Mesenchymal stem cell (in vitro differentiated cells and primary cell): Measurements from ENCODE around the gene MFSD1.
A peak's percentile ranks its signal among the peaks of the same experiment; 100 is the strongest.

ENCODE experiments used
- DNase-seq: peaks from one replicate; pipeline ENCODE4 v3.0.0-alpha.2; 2013
- H2AFZ ChIP-seq: one replicate; pipeline ENCODE4 v1.6.1; 2013; ENCODE audit warnings: low read depth, mild to moderate bottlenecking, control low read depth, inconsistent platforms, low read length, moderate library complexity
- H2AK5ac ChIP-seq: 2 replicates; pipeline ENCODE4 v1.6.1; 2013; ENCODE audit warnings: low read length, moderate library complexity, mild to moderate bottlenecking, inconsistent platforms; ENCODE audit not compliant: severe bottlenecking
- H2BK120ac ChIP-seq: one replicate; pipeline ENCODE4 v1.6.1; 2013; ENCODE audit warnings: low read depth, mild to moderate bottlenecking, inconsistent platforms, low read length, moderate library complexity
- H2BK12ac ChIP-seq, 2 experiments: one replicate each; pipeline ENCODE4 v1.6.1; 2013; ENCODE audit warnings: inconsistent platforms in 2 of 2, low read length in 2 of 2, mild to moderate bottlenecking in 2 of 2, moderate library complexity in 2 of 2, control low read depth in 1 of 2
- H2BK15ac ChIP-seq: one replicate; pipeline ENCODE4 v1.6.1; 2013; ENCODE audit warnings: mild to moderate bottlenecking, low read depth, inconsistent platforms; ENCODE audit not compliant: poor library complexity, severe bottlenecking
- H2BK5ac ChIP-seq: 2 replicates; pipeline ENCODE4 v1.6.1; 2013; ENCODE audit warnings: low read depth, mild to moderate bottlenecking, low read length, control low read depth, inconsistent platforms; ENCODE audit not compliant: poor library complexity, severe bottlenecking
- H3K14ac ChIP-seq, 2 experiments: one replicate each; pipeline ENCODE4 v1.6.1; 2013; ENCODE audit warnings: inconsistent platforms in 2 of 2, low read length in 2 of 2, control low read depth in 1 of 2, mild to moderate bottlenecking in 1 of 2, moderate library complexity in 1 of 2
- H3K18ac ChIP-seq, 2 experiments: one replicate each; pipeline ENCODE4 v1.6.1; 2013; ENCODE audit warnings: inconsistent platforms in 2 of 2, low read length in 2 of 2, control low read depth in 1 of 2, low read depth in 1 of 2, mild to moderate bottlenecking in 1 of 2
- H3K23ac ChIP-seq, 2 experiments: one replicate each; pipeline ENCODE4 v1.6.1; 2013; ENCODE audit warnings: inconsistent platforms in 2 of 2, low read length in 2 of 2, mild to moderate bottlenecking in 2 of 2, moderate library complexity in 2 of 2, control low read depth in 1 of 2
- H3K27ac ChIP-seq: 2 replicates; pipeline ENCODE4 v1.5.1; 2013; ENCODE audit warnings: mild to moderate bottlenecking, moderate library complexity, low read length, control low read depth, inconsistent platforms; ENCODE audit not compliant: poor library complexity, severe bottlenecking
- H3K27me3 ChIP-seq, 2 experiments: 2 replicates each; pipeline versions ENCODE4 v1.6.1 to v1.7.0; 2013; ENCODE audit warnings: low read length in 2 of 2, mild to moderate bottlenecking in 2 of 2, moderate library complexity in 2 of 2, control low read depth in 1 of 2, inconsistent platforms in 1 of 2; ENCODE audit not compliant: control insufficient read depth in 1 of 2, insufficient read depth in 1 of 2
- H3K36me3 ChIP-seq, 2 experiments: 2 replicates each; pipeline versions ENCODE4 v1.6.1 to v1.7.0; 2013; ENCODE audit warnings: low read length in 2 of 2, control low read depth in 1 of 2, inconsistent platforms in 1 of 2, low read depth in 1 of 2, mild to moderate bottlenecking in 1 of 2; ENCODE audit not compliant: insufficient read depth in 2 of 2, control insufficient read depth in 1 of 2
- H3K4ac ChIP-seq, 2 experiments: one replicate each; pipeline ENCODE4 v1.6.1; 2013; ENCODE audit warnings: inconsistent platforms in 2 of 2, low read length in 2 of 2, mild to moderate bottlenecking in 2 of 2, moderate library complexity in 2 of 2, control low read depth in 1 of 2, low read depth in 1 of 2
- H3K4me1 ChIP-seq: 2 replicates; pipeline ENCODE4 v1.6.1; 2013; ENCODE audit warnings: low read depth, low read length, control low read depth; ENCODE audit not compliant: control insufficient read depth, insufficient read depth
- H3K4me2 ChIP-seq: 2 replicates; pipeline ENCODE4 v1.6.1; 2013; ENCODE audit warnings: low read length, mild to moderate bottlenecking, inconsistent platforms; ENCODE audit not compliant: poor library complexity, severe bottlenecking
- H3K4me3 ChIP-seq, 2 experiments: 2 replicates each; pipeline versions ENCODE4 v1.5.1 to v1.7.0; 2013; ENCODE audit warnings: low read length in 2 of 2, mild to moderate bottlenecking in 2 of 2, control low read depth in 1 of 2, low read depth in 1 of 2; ENCODE audit not compliant: insufficient read depth in 1 of 2
- H3K79me1 ChIP-seq: replicated peaks from 2 replicates; pipeline ENCODE4 v1.6.1; 2013; ENCODE audit warnings: mild to moderate bottlenecking, control low read depth, low read length, inconsistent platforms; ENCODE audit not compliant: poor library complexity, severe bottlenecking
- H3K9ac ChIP-seq: 2 replicates; pipeline ENCODE4 v1.7.0; 2013; ENCODE audit warnings: mild to moderate bottlenecking, low read length, moderate library complexity
- H3K9me3 ChIP-seq: 2 replicates; pipeline ENCODE4 v1.7.0; 2013; ENCODE audit warnings: mild to moderate bottlenecking, low read length; ENCODE audit not compliant: control insufficient read depth
- H4K8ac ChIP-seq: one replicate; pipeline ENCODE4 v1.6.1; 2013; ENCODE audit warnings: inconsistent platforms, mild to moderate bottlenecking, low read length, moderate library complexity
- H4K91ac ChIP-seq: one replicate; pipeline ENCODE4 v1.6.1; 2013; ENCODE audit warnings: mild to moderate bottlenecking, low read length, inconsistent platforms
- WGBS: methylation state at CpG from one replicate; pipeline ENCODE4 v1.1.7; 2013; ENCODE audit warnings: mixed read lengths; 5-methylcytosine and 5-hydroxymethylcytosine counted together

MFSD1 gene

DNA sequence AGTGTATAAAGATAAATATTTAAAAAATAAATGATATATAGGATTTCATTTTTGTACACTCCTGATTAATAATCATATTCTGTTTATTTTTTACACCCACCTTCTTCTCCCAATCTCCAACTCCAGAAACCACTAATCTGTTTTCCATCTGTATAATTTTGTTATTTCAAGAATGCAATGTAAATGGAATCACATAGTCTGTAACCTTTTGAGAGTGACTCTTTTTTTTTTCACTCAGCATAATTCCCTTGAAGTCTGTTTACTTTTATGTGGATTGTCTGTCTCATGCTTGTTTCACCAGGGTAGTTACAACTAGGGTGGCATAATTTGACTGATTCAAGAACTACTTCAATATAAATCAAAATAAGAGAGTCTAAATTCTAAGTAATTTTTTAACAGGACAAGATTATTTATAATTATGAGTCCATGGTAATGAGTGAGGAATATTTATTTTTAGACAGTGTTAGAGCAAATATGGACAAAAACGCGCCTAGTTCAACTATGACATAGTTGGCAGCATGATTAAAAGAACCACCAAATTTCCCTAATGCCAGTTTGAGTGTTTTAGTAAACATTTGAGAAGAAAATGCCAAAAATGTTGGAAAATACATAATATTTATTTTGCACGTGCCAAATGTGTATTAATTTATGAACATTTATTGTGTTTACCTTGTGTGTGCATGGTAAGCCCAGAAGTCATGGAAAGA lies 19.4 kb upstream of the MFSD1 start:
- no peaks in the 10 kb centered on the region for H3K36me3 ChIP-seq
- H3K4me1 ChIP-seq = no peaks in the 10 kb centered on the region
- no peak overlapping the region for H2BK5ac ChIP-seq
- H4K8ac ChIP-seq = no peak overlapping the region
- H3K27me3 ChIP-seq = no peaks in the 10 kb centered on the region
- no peak overlapping the region for H3K9ac ChIP-seq
- no peak overlapping the region for H3K4ac ChIP-seq
- no peak overlapping the region for H3K18ac ChIP-seq
- H3K27ac ChIP-seq = no peak overlapping the region
- H2AK5ac ChIP-seq = no peak overlapping the region
- no peaks in the 10 kb centered on the region for H3K79me1 ChIP-seq
- no peak overlapping the region for H2AFZ ChIP-seq
- no peak overlapping the region for H3K4me3 ChIP-seq
- H2BK12ac ChIP-seq = no peak overlapping the region
- H2BK15ac ChIP-seq = no peak overlapping the region
- no peak overlapping the region for H3K23ac ChIP-seq
- H3K9me3 ChIP-seq = peaks cover 5% of the 10 kb centered on the region
- no peak overlapping the region for H2BK120ac ChIP-seq
- DNase-seq = no peak
- H4K91ac ChIP-seq = no peak overlapping the region
- H3K4me2 ChIP-seq = no peak overlapping the region
- 84% methylated on average over 3 of the region's 3 CpGs for WGBS
- no peak overlapping the region for H3K14ac ChIP-seq

DNA sequence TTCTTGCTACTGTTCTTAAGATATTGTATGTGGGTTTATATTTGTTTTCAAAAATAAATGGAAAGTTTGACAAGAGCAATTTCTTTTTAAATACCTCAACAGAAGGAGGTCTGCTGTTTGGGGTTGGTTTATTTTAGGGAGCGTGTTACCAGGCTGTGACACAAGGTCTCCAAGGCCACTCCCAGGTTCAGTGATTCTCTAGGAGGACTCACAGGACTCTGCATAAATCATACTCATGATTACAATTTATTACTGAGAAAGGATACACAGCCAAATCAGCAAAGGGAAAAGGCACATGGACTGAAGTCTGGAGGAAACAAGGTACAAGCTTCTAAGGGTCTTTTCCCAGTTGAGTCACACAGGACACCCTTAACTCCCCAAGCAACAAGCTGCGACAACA lies 18.8 kb upstream of the MFSD1 start:
- Histone ChIP-seq H3K14ac (no peak overlapping the region), H2AK5ac (no peak overlapping the region), H2BK120ac (no peak overlapping the region), H3K4ac (no peak overlapping the region), H3K4me3 (no peak overlapping the region), H3K79me1 (no peaks in the 10 kb centered on the region), H3K27me3 (no peaks in the 10 kb centered on the region), H2BK15ac (no peak overlapping the region), H2AFZ (no peak overlapping the region), H2BK5ac (no peak overlapping the region), H3K27ac (no peak overlapping the region), H4K91ac (no peak overlapping the region), H3K4me1 (no peaks in the 10 kb centered on the region), H3K9me3 (peaks cover 5% of the 10 kb centered on the region), H2BK12ac (no peak overlapping the region), H3K23ac (no peak overlapping the region), H3K4me2 (no peak overlapping the region), H3K9ac (no peak overlapping the region), H3K18ac (no peak overlapping the region), H3K36me3 (no peaks in the 10 kb centered on the region), H4K8ac (no peak overlapping the region)
- no peak for DNase-seq
- WGBS = 100% methylated on average over 1 of the region's 2 CpGs

DNA sequence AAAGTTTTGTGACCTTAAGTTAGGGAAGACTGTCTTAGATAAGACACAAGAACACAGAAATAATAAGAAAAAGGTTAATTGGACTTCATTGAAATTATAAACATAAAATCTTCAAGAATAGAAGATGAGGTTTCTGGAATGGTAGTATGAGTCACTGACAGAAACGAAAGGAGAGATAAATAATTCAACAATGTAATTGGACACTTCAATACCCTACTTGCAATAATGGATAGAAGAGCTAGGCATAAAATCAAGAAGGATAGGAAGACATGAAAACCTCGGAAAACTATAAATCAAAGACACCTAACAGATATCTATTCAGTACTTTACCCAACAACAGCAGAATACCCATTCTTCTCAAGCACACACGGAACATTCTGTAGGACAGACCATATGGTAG lies 15.9 kb upstream of the MFSD1 start:
- Histone ChIP-seq H2BK120ac (no peak overlapping the region), H3K36me3 (no peaks in the 10 kb centered on the region), H4K91ac (no peak overlapping the region), H3K79me1 (no peaks in the 10 kb centered on the region), H3K27ac (no peak overlapping the region), H3K23ac (no peak overlapping the region), H2AFZ (no peak overlapping the region), H2BK12ac (no peak overlapping the region), H3K9me3 (peaks cover 5% of the 10 kb centered on the region), H3K14ac (no peak overlapping the region), H3K4me2 (no peak overlapping the region), H3K4ac (no peak overlapping the region), H3K9ac (no peak overlapping the region), H3K4me1 (no peaks in the 10 kb centered on the region), H2BK5ac (no peak overlapping the region), H3K27me3 (no peaks in the 10 kb centered on the region), H3K4me3 (no peak overlapping the region), H2AK5ac (no peak overlapping the region), H4K8ac (no peak overlapping the region), H2BK15ac (no peak overlapping the region), H3K18ac (no peak overlapping the region)
- DNase-seq = no peak
- 100% methylated on average over 1 of the region's 3 CpGs for WGBS

DNA sequence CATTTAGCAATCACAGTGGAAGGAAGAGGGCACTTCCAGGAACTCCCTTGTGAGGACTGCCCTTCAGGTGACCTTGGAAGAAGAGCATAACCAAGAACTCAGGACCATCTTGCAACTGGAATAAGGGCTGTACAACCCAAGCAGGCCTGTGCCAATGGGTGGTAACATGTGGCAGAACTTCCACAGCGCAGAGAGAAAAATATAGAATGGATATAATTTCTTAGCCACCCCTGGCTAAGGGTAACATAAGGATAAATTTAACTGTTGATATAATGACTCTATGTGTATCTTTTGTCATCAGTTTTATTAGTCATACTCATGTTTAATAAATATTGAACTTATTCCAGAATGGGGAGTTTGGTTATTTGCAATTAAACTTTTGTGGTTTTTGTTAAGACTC lies 13.4 kb upstream of the MFSD1 start:
- no peak overlapping the region for H2AFZ ChIP-seq
- WGBS = no CpG with 5 or more reads among the region's 1 CpG
- H3K27me3 ChIP-seq = no peaks in the 10 kb centered on the region
- H3K23ac ChIP-seq = no peak overlapping the region
- peak overlapping the region; percentile 62 for H4K8ac ChIP-seq
- peaks cover 5% of the 10 kb centered on the region for H3K9me3 ChIP-seq
- no peak overlapping the region for H4K91ac ChIP-seq
- H3K27ac ChIP-seq = no peak overlapping the region
- H2BK12ac ChIP-seq = no peak overlapping the region
- no peaks in the 10 kb centered on the region for H3K36me3 ChIP-seq
- H3K4me1 ChIP-seq = no peaks in the 10 kb centered on the region
- no peak overlapping the region for H2BK120ac ChIP-seq
- no peak overlapping the region for H3K14ac ChIP-seq
- no peak overlapping the region for H2BK5ac ChIP-seq
- H3K4me2 ChIP-seq = no peak overlapping the region
- no peak overlapping the region for H3K4me3 ChIP-seq
- H3K9ac ChIP-seq = peak overlapping the region; percentile 24
- no peak overlapping the region for H3K4ac ChIP-seq
- no peak overlapping the region for H2AK5ac ChIP-seq
- no peak for DNase-seq
- H3K79me1 ChIP-seq = no peaks in the 10 kb centered on the region
- H3K18ac ChIP-seq = no peak overlapping the region
- H2BK15ac ChIP-seq = no peak overlapping the region
